AG04449 (cell line): ENCODE data around the gene CACNA1H.

Experiments used
- CTCF ChIA-PET: fragments of 350-600 bp; formaldehyde crosslinking; extraction: SDS; loops from one replicate; lab custom pipeline; 2021; ENCODE audit warnings: antibody characterized with exemption; lab: Yijun Ruan, JAX
- POLR2A ChIA-PET: fragments of 400-600, 350-600 bp; formaldehyde crosslinking; extraction: SDS; loops from one replicate; lab custom pipeline; 2020; ENCODE audit warnings: antibody characterized with exemption, inconsistent platforms; lab: Yijun Ruan, JAX
- DNase-seq: peaks from one replicate; pipeline ENCODE4 v3.0.0-alpha.2; 2010; ENCODE audit warnings: low read depth, low spot score
- H3K4me3 ChIP-seq: 2 replicates; pipeline ENCODE4 v1.5.1; 2011; ENCODE audit warnings: low read depth, mild to moderate bottlenecking, control low read depth, low read length
- CTCF ChIP-seq: IDR thresholded peaks from one replicate; pipeline ENCODE4 v1.5.1; 2011; ENCODE audit warnings: mild to moderate bottlenecking, moderate library complexity, low read length, control low read depth, inconsistent platforms; ENCODE audit not compliant: insufficient read depth; ENCODE audit errors: missing control alignments

The CACNA1H gene

GRCh38 chr16:1116693-1117077 lies 36.2 kb upstream of the CACNA1H start:
- TF ChIP-seq CTCF = no peak
- no peak overlapping the region for H3K4me3 ChIP-seq
- DNase-seq = no peak
- POLR2A ChIA-PET = no interaction called here
- CTCF ChIA-PET = no interaction called here

- no peak for TF ChIP-seq CTCF
- ChIA-PET POLR2A (no interaction called here), CTCF (no interaction called here)
- DNase-seq = no peak
- H3K4me3 ChIP-seq = no peak overlapping the region
Measured at GRCh38 chr16:1117176-1117900, 35.6 kb upstream of the CACNA1H start.

- no peak for TF ChIP-seq CTCF
- ChIA-PET POLR2A (no interaction called here), CTCF (no interaction called here)
- H3K4me3 ChIP-seq = no peak overlapping the region
- no peak for DNase-seq
Measured at GRCh38 chr16:1117926-1118325, 35.0 kb upstream of the CACNA1H start.

- ChIA-PET POLR2A (no interaction called here), CTCF (interaction anchor here (1.0 kb wide), 1 partner anchor 32 kb away, joined by 3 read pairs; no protein-coding TSS in a partner anchor)
- DNase-seq = no peak
- no peak for TF ChIP-seq CTCF
- no peak overlapping the region for H3K4me3 ChIP-seq
Measured at GRCh38 chr16:1119129-1119528, 33.8 kb upstream of the CACNA1H start.

GRCh38 chr16:1119766-1120576 lies 32.9 kb upstream of the CACNA1H start:
- ChIA-PET CTCF (no interaction called here), POLR2A (no interaction called here)
- no peak for DNase-seq
- no peak overlapping the region for H3K4me3 ChIP-seq
- TF ChIP-seq CTCF = no peak

- TF ChIP-seq CTCF = no peak
- ChIA-PET CTCF (no interaction called here), POLR2A (no interaction called here)
- no peak overlapping the region for H3K4me3 ChIP-seq
- DNase-seq = no peak
Measured at GRCh38 chr16:1120577-1120941, 32.3 kb upstream of the CACNA1H start.
